HTERT RPE-1 (cell line): ENCODE results near the gene INS.

ENCODE experiments used
- in situ Hi-C: fragments of 300-500 bp; cut with MboI; formaldehyde crosslinking; loops from 4 replicates; pipeline ENCODE4 v1.14.3; 2020; ENCODE audit warnings: low sequenced_read_pairs

Gene INS

DNA sequence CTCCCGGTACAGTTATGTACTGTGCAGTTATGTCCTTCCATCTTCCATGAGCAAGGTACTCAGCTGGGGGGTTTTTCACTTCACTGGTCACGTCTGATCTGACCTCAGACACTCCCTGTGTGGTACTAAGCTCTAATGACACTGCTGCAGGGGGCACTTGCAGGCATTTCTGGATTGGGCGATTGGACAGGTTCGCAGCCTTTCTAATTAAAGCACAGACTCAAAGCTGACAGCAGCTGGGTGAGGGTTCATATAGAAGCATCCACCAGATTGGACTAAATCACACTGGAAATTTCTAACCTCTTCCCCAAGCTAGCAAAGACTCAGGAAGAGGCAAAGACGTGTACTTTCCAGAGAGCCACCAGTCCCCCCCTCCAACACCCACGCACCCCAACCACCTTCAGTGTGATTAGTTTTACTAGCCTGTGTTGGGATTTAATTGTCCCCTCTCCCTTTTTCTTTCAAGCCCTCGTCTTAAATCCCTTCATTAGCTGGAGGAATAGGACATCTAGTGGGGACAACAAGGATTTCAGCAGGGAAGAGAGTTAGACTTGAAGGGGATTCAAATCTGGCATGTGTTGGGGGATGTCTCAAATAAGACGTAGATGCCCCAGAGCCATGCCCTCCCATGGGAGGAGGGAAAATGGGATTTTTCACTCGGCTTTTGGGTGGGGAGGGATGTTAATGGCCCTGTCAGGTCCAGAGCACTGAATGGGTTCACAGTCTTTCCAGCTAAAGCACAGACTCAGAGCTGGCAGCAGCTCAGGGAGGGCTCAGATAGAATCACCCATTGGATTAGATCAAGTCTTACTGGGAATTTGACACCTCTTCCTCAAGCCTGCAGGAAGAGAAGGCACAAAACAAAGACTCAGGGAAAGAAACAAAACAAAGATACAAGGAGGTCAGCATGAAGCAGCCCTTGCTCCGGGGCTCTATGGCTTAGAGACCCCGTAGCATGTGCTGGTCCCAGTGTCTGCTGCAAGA, 10.9 kb downstream of the INS start:
- in situ Hi-C loops: no loop called here

DNA sequence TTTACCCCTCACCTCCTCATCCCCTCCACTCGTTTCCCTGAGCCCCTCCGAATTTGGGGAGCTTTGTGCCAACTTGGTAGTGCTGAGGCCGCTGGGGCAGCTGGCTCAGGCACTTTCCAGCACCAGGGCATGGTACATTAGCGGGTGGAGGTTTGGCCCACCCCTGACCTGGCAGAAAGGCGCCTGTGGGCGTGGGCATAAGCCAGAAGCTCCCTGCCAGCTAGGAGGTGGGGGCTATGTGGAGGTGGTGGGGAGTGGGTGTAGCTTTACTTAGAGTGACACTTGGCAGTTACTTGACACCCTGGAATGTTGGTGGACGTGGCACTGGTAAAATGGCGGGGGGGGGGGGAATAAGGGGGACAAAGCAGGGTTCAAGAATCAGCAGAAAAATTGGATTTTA, 11.5 kb downstream of the INS start:
- in situ Hi-C loops: no loop called here

DNA sequence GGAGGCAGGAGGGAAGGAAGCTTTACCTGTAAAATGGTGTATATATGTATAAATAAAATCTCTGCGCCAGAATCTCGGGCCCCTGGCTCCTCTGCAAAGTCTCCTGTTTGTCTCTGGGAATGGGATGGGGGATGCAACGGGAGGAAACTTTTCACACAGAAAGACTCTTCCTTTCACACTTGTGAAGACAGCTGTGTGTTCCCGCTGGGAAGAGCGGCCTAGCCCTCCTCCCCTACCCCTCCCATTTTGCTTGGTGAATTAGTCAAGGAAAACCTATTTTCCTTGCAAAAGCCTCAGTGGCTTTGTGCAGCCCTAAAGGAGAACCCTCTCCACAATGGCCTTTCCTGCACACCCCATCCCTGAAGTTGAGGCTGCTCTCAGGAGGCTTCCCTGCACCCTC, 12.4 kb downstream of the INS start:
- in situ Hi-C loops: no loop called here

DNA sequence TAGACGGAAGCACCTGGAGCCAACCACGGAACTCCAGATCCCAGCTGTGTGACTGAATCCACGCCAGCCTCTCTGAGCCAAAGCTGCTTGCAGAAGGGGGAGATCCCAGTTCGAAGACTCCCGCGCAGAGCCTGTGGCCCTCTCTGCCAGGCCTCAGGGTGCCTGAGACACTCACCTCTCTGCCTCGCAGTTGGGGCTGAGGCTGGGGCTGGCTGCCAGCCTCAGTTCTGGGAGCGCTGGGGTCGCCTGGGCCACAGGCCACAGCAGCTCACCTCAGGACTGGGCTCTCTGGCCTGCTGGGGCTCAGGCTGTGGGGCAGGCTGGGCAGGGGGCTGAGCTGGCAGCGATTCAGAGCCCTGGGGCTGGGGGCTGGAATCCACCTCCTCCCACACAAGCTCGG, 13.6 kb downstream of the INS start:
- in situ Hi-C loops: no loop called here

DNA sequence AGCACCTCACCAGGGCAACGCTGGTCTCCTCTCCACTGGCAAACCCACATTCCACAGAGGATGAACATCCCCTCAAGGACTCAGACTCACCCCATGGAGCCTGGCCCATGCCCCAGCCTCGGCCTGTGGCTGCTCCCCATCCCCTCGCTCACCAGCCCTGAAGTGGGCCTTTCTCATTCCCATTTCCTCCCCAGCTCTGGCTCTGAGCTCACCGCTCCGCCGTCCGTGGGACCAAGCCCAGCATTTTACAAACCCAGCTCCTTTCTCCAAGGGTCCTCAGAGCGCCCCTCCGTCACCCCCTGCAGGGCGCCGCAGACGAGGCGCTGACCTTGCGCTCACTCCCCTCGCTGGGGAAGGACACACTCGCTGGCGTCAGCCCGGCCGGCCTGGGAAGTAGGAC, 15.0 kb downstream of the INS start:
- in situ Hi-C loops: no loop called here

DNA sequence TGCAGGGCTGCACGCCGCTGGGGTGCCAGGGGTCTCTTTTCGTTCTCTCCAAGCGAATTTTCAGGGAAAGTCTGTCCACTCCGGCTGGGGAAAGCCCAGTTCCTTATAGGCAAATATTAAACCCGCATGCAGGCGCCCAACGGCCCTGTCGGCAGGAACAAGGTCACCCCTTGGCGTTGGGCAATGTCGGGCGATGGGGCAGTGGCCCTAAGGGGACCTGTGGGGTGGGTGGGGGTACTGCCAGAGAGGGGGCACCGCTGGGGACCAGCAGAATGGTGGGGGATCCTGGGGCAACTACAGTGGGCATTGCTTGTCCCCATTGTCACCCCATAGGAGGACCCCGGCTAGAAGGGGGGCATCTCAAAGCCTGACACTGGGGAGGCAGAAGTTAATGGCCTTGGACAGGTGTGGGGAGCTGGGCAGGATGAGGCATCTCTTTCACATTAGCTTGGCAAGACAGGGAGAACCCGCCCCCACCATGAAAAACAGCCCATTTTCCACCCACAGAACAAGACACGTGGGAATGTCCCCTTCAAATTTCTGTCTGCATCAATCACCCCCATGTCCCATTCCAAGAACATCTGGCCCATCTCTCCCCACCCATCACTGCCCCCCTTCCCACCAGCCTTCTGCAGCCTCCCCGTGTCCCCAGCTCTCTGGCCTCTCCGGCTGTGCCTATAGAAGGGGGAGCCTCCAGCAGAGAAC, 16.3 kb downstream of the INS start:
- in situ Hi-C loops: no loop called here

DNA sequence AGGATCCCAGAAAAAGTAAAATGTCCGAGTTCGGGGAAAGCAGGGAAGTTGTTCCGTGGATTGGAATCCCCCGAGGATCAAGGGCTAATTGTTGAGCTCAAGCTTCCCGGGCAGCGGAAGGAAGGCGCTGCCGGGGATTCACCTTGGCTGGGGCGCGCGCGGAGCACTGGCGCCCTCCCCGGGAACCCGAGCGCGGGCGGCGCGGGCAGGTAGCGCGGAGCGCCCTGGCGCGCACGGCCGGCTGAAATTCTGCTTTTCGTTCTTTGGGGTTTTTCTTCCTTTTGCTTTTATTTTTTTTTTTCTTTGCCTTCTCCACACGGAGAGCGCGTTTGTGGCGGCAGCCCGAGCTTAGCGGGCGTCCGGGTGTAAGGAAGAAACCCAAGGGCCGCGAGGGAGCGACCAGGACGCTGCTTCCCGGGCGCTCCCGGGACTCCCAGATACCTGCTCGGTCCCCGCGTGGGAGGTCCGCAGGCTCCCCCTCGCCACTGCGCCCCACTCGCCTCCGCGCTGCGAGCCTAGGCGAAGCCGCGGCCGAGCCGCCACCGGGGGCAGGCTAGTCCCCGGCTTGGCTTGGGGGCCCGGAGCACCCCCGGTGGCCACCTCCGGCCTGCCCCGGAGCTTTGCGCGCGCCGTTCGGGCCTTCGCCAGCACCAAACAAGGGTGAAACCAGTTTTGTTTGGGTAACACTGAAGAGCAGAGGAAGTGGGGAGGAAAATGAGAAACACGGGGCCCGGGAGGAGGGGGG, 17.0 kb downstream of the INS start:
- in situ Hi-C loops: no loop called here

DNA sequence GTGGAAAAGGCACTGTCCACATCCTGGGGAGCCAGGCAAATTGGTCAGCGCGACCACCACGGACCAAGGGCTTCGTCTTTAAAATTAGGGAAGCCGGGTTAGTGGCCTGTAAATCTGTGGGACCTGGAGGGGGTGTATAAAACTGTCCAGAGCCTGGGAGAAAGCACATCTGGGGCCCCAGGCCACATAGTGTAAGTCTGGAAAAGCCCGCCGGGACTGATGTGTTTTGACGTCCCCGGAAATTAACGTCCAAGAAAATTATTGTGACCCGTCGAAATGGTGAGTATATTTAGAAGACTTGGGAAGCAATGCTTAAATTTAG, 17.6 kb downstream of the INS start:
- in situ Hi-C loops: no loop called here

DNA sequence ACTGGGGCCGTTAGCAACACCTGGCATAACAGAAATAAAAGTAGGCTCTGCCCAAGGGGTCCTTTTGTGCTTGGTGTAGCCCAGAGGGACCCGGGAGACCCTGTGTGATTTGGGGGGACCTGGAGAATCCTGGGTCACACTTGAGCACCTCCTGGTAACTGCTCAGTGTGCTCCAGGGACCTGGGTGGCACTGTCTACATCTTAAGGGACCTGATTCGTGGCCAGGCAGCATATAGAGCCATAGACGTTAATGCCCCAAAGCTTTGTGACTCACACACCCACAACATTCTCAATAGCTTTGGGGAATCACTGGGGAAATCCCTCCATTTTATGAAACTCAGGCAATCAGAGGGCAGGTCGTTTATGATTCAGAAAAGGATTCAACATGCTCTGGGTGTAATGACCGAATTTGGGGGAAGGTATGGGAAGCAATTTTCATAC, 18.2 kb downstream of the INS start:
- in situ Hi-C loops: no loop called here

DNA sequence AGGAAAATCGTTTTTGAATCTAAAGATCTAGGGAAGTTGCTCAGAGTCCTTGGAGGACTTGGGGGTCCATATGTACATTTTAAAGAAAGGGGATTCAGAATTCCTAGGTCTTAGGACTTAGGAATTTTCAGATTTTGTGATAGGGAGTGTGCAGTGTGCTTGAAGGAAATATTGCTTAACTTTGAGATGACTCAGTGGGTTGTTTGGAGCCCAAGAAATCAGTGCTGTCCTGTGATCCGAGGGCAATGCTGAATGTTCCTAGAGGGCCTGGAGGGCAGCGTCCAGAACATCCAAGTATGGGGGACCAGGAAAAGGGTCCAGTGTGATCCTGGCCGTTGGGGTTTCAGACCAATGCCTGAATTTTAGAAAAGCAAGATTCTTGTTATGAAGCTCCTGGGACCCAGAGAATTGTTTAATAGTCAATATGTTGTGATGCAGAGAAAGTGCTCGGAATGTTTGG, 18.7 kb downstream of the INS start:
- in situ Hi-C loops: no loop called here

DNA sequence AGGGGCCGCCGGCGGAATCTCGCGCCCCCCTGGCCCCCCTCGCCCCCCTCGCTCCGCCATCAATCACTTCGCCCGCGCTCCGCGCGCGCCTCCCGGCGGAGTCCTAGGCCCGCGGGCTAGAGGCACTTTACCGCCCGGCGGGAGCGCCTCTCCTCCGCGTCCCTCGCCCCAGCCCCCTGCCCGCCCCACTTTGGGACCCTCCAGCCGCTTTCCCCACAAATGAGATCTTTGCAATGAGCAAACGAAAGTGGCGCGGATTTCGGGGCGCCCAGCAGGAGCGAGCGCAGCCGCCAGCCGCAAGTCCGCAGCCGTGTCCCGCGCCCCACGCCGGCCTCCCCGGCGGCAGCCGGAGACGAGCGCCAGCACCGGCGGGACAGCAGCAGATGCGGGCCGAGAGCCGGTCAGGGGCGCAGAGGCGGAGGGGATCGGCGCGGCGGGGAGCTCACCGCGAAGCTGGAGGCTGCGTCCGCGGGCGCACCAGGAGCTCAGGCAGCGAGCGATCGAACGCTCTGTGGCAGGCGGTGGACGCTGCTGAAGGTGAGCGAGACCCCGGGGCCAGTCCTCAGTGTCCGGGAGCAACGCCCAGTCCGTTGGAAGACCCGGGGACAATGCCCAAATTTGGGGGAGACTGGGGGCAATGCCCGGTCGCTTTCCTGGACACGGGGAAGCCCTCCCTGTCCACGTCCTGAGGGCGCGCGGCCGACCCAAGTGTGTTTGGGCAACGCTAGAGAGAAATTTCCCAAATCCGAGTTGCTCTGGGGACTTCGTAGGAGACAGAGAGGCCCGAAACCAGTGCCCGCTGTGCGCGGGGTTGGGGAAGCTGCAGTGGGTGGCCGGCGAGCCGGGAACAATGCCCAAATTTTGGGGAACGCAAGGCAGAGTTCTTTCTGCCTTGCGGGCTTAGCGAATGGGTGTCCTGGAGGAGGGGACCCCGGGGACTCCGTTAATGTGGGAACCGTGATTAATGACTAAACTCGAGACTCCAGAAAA, 20.3 kb downstream of the INS start:
- in situ Hi-C loops: no loop called here

DNA sequence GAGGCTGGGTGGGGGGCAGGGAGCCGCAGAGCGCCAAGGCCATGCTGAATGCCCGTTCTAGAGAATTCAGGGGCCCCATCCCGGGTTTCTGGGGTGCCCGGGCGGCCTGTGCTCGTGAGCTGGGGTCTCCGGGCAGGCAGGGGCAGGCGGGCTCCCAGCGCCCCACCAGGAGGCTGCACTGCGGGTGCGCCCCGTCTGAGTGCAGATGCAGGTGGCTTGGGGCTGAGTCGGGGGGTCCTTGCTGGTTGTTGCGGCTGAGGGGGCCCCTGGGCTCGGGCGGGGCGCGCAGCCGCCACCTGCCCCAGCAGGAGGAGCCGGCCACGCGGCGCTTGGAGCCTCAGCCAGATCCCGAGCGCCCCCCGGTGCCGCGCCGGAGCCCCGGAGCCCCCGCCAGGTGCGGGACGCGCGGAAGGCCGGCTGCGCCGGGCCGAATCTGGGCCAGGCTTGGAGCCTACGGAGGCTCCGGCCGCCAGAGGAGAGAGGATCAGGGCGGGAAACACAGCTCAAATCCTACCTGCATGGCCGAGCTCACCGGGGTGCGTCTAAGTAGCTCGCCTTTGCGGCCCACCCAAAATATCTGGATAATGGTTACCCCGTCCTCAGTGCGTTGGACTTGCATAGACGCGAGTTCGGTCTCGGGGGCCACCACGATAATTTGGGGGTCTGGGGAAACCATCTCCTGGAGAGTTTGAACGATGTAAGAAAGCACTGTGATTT, 21.2 kb downstream of the INS start:
- in situ Hi-C loops: no loop called here

DNA sequence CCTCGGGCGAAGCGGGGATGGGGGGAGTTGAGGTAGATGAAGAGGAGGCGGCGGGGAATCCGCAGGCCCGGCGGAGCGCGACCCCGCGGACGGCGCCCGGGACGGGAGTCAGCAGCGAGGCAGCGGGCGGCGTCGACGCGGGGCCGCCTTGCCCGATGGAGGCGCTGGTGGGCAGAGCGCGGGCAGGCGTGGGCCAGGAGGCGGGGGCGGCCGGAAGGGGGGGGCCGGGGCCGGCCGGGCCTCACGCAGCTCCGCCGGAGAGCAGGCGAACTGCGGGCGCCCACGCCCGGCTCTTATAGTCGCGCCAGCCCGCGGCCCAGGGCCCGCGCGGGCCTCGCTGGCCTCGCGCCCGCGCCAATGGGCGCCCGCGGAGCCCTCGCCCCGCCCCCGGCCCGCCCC, 21.9 kb downstream of the INS start, which contains the start of gene IGF2:
IGF2 (minus strand) TSS at position 267 of the 399 bp plus-strand sequence. CDS start 3,866 bp downstream, outside the sequence.
- in situ Hi-C loops: no loop called here

DNA sequence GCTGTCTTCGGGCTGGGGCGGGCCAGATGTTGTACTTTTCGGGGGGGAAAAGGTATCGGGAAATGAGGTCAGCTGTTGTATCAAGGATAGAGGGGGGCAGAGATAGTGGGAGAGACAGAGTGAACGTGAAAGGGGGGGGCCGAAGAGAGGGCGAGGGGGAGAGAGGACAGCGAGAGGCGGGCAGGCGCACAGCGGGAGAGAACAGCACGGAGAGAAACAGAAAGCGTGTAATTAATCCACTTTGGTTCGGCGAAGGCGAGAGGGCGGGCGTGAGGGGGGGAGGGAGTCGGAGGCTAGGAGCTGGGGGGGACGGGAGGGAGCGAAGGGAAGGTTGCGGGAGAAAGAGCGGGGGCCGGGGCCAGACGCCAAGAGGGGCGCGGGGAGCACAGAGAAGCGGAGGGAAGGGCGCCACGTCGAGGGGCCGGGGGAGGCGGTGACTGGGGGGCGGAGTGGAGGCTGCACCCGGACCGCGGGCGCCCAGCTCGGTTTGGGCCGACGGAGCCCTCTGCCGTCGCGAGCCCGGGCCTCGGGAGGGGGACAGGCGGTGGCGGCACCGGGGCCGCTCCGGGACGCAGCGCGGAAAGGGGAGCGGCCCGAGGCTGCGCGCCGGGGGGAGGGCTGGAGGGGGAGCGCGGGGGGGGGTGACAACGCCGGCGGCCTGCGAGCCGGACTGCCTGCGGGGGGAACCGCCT, 22.4 kb downstream of the INS start:
- in situ Hi-C loops: no loop called here

DNA sequence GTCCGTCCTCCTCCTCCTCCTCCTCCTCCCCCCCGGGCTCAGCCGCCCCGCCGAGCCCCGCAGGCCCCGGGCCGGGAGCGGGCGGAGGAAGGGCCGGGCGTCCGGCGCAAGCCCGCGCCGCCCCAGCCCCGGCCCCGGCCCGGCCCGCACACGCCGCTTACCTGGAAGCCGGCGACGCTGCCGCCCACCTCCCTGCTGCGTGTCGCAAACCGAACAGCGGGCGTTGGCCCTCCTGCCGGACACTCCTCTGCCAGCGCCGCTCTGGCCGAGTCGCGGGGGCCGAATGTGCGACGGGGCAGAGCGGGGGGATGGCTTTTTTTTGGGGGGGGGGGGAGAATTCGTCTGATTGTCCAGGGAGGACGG, 23.0 kb downstream of the INS start:
- in situ Hi-C loops: no loop called here

DNA sequence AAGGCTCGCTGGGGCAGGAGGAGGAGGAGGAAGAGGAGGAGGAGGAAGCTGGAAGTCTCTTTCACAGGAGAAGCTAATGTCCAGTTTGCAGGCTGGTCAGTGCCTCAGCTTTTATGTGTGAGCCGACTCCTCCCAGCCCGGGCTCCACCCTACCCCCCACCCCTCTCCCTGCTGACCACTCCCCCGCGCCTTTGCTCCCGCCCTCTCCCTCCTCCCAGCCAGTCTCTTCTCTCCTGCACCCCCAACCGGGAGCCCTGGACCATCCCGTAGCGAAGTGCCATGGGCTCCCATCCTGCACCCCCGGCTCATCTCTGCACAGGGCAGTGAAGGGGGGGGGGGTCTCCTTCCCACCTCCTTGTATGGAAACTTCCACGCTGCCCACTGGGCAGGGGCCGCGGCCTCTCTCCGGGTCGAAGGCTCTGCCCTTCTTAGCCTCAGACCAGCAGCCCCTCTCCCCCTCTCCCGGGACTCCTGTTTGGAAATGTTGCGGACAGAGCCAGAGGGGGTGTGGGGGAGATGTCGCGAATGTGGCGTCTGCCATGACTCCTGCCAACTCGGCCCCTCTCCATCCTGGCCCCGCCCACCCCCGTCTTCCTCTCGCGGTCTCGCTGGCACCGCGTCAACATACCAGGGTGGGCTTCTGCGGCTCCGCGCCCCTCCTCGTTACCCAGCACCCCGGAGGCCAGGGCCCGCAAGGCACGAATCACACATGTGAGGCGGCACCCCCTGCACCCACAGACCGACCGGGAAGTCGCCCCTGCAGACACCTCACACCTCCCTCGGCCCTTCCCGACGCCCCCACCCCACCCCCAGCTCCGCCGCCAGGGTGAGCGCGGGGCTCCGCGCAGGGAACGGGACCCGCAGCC, 23.6 kb downstream of the INS start:
- in situ Hi-C loops: no loop called here

DNA sequence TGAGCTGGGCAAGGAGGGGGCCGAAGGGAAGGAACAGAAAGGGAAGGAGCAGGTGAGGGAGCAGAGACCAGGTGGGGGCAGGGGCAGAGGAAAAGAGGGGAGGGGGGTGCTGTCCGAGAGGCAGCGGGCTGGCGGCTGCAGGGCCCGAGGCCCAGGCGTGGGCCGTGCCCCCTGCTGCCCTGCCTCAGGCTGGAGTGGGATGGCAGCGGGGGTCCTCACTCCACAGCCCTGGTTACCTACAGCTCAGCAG, 24.1 kb downstream of the INS start:
- in situ Hi-C loops: no loop called here

DNA sequence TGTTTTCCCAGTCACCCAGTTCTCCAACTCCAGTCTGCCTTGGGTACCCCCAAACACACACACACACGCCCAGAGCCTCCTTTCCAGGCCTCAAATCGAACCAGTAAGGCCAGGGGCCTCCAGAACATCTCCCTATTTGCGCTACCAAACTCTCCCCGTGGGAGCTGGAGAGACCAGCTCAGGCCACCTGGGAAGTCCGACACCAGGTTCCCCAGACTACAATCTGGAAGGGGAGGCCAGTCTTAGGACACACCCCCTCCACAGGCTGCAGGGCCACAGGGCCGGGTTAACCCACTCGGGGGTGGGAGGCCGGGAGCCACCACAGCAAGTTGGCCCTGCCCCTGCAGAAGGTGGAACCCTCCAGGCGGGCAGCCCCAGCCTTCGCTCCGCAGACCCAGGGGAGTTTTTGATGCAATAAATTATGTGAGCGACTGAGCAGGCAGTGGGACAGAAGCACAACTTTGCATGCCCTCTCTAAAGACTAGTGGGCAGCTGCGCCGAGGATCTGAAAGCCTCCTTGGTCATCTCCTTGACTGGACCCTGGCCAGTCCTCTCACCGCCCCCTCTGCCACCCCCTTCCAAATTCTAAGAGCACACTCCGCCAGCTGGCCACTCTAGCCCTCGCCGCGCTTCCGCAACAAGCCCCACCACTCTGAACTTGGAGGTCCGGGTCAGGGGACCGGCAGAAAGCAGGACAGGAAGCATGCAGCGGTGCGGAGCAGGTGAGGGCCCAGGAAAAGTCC, 24.6 kb downstream of the INS start:
- in situ Hi-C loops: no loop called here
